HG02870 (cell line): ENCODE results near the gene LOXHD1.

Source experiments
- ATAC-seq: cut with Tn5 transposase; IDR thresholded peaks from one replicate; pipeline ENCODE4 v1.9.1; 2021; ENCODE audit warnings: mild to moderate bottlenecking, moderate library complexity; ENCODE audit not compliant: unreplicated experiment

LOXHD1 gene

DNA sequence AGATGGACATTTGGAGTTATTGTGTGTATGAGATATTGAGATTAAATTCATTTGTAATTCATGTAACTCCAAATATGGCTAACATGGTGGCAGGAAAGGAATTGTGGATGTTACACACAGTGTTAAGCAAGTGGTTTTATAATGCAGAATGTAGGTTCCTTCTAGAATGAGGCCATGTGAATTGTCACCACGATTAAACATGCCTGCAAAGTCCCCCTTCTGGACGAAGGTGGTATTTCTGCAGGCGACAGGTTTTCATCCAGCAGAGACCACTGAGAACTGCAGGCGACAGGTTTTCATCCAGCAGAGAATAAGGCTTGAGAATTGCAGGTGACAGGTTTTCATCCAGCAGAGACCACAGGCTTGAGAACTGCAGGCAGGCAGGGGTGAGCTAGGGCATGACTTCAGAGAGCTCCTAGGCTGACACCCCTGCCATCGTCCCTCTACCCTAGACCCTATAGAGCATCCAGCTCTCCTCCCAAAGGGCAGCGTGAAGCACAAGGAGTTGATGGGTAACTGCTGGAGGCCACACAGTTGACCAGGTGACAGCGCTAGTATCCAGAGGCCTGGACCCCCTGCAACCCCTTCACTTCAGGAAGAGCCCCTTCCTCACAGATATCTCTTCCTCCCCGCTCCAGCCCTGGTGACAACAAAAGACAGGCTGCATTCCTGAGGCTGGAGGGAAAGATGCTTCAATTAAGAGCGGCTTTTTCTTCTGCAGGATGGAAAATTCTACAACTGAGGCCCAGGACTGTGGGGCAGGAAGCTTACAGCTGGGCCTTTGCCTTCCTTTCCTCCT is 175.8 kb downstream of the LOXHD1 start:
- no peak for ATAC-seq

DNA sequence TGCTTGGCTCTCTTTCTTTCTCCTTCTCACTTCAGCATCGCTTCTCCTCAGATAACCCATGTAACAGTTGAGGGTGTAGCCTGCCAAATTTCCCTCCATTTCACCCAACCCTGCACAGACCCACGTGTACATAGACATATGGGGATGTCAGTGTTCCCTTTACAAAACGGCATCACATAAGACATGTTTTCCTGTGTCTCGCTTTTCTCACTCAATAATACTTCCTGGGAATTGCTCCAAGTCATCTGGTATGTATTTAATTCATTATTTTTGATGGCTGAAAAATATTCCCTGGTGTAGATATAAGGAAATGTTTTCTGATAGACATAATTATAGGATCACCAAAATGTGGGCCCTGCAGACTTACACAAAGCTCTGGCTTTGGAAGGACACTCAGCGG is 176.8 kb downstream of the LOXHD1 start:
- no peak for ATAC-seq

DNA sequence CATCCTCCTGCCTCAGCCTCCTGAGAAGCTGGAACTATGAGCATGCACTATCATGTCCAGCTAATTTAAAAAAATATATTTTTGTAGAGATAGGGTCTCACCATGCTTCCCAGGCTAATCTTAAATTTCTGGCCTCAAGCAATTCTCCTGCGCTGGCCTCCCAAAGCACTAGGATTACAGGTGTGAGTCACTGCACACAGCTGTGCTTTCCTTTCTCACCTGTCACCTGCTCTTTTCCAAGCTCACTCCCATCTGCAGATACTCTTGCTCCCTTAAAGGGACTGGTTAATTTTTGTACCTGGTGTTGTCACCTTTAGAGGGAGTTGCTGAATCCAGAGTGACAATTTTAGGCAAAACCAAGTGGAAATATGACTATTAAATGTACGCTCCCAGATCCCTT is 178.2 kb downstream of the LOXHD1 start:
- no peak for ATAC-seq

DNA sequence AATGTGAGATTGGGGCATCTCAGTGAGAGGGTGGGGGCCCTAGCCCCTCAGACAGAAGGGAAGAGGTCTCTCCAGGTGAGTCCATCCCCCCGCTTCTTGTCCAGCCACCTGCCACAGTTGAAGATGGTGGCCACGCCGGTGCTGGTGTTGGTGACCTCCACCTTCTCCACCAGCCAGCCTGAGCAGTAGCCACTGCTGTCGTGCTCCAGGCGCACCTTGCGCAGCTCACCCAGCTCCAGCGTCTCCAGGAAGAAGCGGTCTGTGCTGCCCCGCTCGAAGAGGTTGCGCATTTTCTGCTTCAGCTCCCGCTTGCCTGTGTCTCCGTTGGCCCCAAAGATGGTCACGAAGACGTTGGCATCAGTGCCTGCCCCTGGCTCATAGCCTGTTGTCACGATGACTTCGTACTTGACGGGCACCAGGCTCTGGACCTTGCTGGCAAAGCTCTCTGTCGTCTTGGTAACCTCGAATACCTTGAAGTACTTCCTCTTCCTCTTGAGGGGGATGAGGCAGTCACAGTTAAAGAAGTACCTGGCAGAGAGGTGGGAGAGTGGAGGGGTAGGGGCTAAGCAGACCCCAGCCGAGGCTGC is 179.5 kb downstream of the LOXHD1 start:
- no peak for ATAC-seq

DNA sequence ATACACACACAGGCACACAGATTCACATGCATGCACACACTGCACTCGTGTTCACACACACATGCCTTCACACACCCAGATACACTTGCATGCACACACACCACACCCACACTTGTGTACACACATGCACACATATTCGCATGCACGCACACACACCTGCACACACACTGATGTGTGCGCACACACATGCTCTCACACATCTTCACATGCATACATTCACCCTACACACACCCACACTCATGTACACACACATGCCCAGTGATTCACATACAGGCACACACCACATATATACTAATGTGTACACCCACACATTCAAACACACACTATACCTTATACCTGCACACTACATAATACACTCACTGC is 181.6 kb downstream of the LOXHD1 start:
- ATAC-seq = no peak

DNA sequence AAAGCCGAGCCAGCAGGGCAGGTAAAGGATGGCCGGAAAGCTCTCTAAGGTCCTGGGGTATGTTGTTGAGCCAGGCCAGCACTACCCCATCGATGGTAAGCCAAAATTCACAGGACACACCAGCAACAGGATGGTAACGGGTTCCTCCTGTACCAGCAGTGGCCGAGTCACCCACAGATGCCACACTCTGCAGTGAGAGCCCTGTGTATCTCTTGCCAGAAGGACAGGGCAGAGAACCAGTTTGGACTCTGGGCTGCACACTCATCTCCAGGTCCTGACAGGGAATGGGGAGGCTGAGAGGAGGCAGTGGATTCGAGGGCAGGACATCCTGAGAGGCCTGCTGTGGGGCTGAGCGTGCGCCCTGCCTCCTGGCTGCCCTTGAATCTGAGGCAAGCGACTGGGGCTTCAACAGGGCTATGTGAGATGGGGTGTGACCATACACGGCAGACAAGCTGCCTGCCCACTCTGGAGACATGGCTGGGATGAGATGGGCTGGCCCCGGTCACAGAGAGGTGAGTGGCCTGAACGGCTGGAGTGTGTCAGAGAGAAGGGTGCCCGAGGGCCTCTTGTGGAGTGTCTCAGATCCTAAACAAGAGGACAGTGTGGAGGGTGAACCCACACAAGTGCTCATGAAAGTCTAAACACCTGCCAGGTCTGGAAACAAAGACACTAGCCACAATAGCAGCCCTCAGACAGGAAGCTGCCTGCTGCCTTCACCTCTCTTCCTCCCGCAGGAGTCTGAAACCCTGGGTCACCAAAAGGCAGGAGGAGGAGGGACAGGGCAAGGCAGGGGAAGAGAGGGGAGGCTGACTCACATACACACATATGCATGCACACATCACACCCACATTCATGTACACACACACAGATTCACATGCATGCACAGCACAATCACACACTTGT is 182.3 kb downstream of the LOXHD1 start:
- ATAC-seq = no peak

DNA sequence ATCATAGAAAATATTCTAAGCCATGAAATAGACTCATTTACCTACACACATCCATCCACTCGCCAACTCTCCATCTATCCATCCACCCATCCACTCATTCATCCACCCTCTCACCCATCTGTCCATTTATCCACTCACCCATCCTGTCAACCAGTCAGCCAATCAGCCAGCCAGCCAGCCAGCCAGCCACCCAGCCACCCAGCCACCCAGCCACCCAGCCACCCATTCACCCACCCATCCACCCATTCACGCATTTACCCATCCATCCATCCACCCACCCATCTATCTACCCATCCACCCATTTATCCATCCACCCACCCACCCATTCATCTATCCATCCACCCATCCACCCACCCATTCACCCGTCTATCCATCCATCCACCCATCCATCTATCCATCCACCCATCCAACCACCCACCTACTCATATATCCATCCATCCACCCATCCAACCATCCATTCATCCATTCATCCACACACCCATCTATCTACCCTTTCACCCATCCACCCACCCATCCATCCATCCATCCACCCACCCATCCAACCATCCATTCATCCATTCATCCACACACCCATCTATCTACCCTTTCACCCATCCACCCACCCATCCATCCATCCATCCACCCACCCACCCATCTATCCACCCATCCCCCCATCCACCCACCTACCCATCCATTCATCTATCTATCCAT is 185.1 kb downstream of the LOXHD1 start:
- ATAC-seq = no peak

DNA sequence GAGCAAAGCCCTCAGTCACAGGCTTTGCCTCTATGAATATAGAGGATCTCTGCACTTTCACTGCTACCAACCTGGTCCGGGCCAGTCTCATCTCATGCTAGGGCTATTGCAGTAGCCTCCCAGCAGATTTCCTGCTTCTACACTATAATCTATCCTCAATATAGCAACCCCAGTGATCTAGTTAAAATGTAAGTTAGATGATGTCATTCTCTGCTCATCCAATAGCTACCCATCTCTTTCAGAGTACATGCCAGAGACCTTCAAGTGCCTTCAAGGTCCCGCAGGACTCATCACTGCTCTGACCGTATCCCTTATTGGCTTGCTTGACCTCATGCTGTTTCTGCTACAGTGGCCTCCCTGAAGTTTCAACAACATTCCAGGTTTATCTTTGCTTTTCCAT is 186.3 kb downstream of the LOXHD1 start:
- no peak for ATAC-seq

DNA sequence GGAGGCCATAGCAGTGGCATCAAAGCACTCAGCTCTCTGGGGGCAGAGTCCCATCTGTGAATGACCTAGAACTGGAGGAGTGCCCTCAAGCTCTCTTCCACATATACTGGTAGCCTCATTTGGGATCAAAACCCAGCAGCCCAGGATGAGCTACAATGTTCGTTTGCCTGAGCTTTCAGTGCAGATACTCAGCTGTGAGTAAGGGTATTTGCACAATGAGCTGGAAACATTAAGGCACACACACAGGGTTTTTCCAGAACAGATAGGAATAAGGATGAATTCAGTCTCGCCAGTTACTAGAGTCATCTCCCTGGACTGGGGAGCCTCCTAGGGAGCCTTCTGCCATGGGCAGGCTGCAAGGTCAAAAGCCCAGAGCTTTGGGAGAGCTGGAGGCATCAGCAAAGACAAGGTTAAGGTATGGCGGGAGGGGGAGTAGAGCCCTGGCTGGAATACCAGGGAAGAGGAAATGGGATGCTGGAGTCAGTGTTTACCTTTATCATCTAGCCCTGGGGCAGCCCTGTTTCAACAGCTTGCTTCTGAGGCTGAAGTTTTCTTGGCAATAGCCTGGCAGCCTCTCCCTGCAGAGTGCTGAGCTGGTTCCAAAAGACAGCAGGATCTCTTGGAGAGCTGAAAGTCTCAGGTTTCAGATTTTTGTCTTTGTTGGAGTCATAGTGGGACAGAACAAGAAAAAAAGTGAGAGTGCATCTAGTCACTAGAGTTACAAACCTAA is 187.7 kb downstream of the LOXHD1 start:
- no peak for ATAC-seq

DNA sequence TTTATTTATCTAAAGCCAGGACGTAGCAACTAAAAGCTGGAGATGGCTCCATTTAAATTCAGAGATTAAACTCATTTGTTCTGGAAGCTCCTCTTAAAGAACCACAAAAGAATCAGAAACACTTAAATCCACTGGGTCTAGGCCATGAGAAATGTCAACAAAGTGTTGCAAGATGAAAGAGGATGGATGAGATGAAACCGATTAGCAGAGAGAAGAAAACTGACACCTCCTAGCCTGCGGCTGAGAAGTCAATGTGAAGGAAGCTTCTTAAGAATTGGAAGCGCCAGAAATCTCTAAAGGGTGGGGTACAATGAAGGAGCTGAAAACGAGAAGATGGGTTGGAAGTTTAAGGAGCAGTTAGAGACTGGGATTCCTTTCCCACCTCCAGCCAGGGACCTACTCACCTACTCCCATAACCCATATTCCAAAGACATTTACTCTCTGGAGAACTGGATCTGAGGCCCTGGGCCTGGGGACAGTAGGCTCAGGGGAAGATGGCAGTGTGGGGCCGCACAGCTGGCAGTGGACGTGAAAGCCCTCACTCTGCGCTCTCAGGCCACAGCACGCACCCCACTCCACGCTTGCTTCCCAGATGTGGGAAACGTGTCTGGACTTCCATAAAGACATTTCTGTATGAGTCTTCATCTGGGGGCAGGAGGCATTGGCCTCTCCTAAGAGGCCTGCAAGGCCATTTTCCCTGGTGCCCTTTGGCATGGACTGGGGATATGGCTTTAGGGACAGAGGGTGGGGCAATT is 188.4 kb downstream of the LOXHD1 start:
- ATAC-seq = no peak

DNA sequence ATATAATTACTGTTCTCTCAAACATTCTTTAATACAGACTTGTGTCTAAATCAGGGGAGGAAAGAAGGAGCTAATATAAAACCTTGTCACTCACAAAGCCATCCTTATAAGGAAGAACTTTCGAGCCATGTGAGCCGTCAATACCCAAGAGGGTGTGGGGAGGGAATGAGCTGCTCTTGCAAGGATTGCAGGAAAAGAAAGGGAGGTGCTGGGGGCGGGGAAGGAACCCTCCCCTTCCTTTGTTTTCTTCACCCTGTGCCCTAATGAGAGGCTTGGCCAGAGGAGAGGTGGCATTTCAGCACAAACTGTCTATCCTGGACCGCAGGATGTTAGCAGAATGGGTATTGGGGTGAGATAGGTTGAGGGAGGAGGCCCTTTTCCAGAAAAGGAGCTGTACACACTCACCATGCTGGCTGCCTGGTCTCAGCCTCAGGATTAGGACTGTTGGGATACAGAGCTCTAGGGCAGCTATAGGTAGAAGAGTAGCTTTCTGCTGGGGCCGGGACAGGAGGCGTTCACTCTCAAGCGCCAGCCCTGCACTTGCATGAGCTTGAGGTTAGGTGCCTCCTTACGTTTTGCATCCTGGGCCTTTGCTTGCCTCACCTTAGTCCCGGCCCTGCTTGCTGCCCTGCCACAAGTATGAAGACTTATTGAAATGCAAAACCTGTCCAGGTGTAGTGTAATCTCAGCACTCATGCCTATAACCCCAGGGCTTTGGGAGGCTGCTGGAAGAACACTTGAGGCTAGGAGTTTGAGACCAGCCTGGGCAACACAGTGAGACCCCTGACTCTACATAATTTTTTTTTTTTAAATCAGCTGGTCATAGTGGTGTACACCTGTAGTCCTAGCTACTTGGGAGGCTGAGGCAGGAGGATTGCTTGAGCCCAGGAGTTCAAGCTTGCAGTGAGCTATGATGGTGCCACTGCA is 190.5 kb downstream of the LOXHD1 start:
- ATAC-seq = no peak

DNA sequence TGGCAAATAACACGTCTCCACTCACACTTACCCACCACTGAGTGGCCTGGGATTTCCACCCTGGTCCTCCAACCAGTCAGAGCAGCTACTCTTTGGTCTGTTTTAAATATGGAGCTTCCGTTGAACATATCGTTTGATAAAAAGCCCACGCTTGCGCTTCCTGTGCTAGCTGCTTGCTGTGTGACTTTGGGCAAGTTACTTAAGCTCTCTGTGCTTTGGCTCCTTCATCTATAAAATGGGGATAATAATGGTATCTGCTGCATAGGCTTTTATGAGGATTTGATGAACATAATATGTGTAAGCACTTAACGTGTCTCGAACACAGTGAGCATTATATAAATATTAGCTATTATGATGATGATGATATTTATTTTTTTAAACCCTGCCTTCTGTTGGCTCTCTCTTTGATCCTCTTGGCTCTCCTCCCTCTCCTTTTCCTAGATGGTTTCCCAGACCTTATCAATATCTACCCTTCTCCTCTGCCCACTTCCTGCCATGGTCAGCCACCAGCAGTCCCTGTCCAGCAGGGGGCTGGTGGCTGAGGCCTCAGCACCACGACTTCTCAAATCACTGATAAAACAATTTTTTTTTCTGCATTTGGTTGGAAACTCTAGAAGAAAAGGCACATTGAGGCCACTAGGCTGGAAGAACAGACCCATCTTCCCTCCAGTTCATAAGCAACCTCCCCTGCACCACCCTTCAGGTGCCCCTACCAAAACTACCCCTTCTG is 191.9 kb downstream of the LOXHD1 start:
- ATAC-seq = no peak

DNA sequence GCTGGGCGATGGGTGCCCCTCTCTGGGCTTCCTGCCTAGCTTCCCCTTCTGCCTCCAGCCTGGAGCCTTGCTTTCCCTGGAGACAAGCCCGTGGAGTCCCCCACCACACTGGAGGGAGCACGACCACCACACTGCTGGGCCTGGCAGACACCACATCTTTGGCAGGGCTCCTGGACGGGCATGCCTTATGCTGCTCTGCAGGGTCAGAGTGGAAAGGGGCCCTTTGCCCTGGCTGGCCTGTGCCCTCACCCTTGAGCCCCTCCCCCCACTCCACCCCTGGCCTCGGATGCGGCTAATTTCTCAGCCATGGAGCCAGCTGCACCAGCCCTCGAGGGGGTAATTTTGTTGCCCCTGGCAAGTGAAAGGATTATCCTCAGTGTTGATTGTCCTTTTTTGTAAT is 194.5 kb downstream of the LOXHD1 start:
- no peak for ATAC-seq

DNA sequence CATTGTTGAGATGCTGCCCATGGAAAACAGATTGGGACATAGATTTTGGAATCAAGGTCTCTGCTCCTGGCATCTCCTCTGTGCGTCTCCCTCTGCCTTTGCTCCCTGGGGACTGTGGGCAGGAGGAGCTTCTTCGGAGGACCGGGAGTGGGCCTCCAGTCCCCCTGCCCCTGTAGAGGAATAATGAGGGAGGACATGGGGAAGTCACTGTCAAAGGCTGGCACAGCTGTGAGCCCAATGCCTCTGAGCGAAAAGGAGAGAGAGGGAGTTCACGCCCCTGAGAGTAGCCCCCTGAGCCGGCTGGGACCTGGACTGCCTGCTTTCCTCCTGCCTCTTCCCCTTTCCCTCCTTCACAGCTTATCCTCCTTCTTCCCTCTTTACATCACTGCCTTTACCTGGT is 195.0 kb downstream of the LOXHD1 start:
- no peak for ATAC-seq

DNA sequence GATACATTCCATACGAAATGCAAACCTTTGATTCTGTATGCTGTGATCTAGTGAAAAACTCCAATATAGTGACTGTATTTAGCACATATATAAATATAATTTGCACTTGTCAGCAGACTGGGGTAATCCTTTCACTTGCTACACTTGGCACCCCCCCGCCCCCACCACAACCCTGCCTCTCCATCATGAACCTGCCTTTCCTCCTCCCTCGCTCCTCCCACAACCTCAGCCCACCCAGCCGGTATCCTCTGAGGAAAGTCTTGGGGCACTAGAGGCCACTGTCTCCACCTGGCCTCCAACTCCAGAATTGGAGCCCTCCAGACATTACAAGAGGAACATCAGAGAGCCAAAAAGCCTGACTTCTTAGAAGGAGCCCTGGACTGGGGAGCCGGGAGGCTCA is 196.3 kb downstream of the LOXHD1 start:
- ATAC-seq = no peak

DNA sequence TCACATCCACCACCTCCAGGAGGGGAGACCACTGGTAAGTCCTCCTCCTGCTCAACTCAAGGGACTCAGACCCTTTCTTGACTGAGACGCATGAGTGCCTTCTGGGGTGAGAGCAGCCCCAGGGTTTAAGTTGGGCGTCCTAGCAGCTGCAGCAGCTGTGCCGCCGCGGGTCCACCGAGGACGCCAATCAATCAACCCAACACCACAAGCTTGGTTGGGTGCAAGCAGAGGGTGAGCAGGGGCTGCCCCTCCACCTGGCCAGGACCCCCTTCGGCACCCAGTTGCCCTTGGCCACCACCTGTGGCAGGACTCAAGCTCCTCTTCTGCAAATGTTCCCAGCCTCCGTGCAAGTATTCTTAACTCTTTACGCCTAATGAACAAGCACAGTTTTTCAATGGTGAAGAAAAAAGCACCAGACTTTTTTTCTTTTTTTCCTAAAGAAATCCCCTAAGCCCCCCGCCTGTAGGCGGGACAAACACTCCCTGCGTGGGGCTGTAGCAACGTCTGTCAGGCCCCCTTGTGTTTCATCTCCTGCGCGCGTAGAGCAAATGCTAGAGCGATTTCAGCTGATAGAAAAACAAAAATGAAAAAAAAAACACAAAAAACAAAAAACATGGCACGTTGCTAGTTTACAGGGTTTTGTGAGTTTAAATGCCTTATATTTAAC is 197.1 kb downstream of the LOXHD1 start:
- ATAC-seq = no peak

DNA sequence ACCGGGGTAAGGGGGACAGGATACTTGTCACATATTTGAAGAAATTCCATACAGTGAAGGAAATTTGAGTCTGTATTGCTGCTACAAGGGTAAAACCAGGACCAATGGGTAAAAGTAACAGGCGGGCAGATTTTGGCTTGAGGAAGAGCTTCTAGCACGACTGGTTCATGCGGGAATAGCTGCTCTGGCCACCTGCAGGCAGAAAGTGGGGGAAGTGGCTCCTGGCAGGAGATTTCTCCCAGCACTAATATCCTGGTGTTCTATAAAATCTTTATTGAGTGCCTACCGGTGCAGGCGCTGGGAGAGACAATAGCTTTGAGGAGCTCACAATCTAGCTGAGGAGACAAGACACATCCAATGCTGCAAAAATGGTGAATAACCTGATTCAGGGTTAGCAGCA is 198.5 kb downstream of the LOXHD1 start:
- ATAC-seq = no peak

DNA sequence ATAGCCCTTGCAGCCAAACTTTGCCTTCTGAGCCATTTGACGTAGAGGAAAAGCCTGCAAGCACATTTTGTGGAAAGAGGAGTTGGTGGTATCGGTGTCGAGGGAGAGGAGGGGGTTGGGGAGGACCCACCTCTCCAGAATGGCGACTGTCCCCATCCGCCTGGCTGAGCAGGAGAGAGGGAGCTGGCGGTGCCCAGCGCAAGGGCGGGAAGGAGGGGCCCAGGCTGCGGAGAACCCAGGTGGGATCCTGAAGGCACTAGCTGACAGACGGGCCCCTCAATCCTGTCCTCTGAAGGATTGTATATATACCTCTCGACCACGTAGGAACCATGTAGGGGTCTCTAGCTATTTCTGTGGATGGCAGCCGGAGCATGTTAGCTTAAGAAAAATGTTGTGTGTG is 200.3 kb downstream of the LOXHD1 start:
- no peak for ATAC-seq
